PFSK-1 (cell line): ENCODE measurements around the gene HDDC3.

Source experiments
- POLR2AphosphoS5 ChIP-seq: IDR thresholded peaks from 2 replicates; pipeline ENCODE4 v1.6.1; 2012; ENCODE audit warnings: low read depth, mild to moderate bottlenecking, control low read depth, low read length, moderate library complexity
- TAF1 ChIP-seq: IDR thresholded peaks from 2 replicates; pipeline ENCODE4 v1.6.1; 2012; ENCODE audit warnings: low read length, control low read depth, borderline replicate concordance; ENCODE audit not compliant: insufficient read depth
- TF ChIP-seq, protein P1 (sequence below), 2 experiments: IDR thresholded peaks; 2 replicates each; pipeline versions ENCODE4 v1.6.1 to v1.8.0; 2011 to 2012; ENCODE audit warnings: low read depth in 2 of 2, low read length in 2 of 2, control low read depth in 1 of 2, inconsistent platforms in 1 of 2, mild to moderate bottlenecking in 1 of 2, moderate library complexity in 1 of 2; ENCODE audit not compliant: insufficient read depth in 1 of 2

- TF ChIP-seq POLR2AphosphoS5 (no peak), TAF1 (no peak)
- TF ChIP-seq, protein P1, sequence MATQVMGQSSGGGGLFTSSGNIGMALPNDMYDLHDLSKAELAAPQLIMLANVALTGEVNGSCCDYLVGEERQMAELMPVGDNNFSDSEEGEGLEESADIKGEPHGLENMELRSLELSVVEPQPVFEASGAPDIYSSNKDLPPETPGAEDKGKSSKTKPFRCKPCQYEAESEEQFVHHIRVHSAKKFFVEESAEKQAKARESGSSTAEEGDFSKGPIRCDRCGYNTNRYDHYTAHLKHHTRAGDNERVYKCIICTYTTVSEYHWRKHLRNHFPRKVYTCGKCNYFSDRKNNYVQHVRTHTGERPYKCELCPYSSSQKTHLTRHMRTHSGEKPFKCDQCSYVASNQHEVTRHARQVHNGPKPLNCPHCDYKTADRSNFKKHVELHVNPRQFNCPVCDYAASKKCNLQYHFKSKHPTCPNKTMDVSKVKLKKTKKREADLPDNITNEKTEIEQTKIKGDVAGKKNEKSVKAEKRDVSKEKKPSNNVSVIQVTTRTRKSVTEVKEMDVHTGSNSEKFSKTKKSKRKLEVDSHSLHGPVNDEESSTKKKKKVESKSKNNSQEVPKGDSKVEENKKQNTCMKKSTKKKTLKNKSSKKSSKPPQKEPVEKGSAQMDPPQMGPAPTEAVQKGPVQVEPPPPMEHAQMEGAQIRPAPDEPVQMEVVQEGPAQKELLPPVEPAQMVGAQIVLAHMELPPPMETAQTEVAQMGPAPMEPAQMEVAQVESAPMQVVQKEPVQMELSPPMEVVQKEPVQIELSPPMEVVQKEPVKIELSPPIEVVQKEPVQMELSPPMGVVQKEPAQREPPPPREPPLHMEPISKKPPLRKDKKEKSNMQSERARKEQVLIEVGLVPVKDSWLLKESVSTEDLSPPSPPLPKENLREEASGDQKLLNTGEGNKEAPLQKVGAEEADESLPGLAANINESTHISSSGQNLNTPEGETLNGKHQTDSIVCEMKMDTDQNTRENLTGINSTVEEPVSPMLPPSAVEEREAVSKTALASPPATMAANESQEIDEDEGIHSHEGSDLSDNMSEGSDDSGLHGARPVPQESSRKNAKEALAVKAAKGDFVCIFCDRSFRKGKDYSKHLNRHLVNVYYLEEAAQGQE (IDR thresholded peaks at IDR 0.05; ENCODE audit: insufficient read depth in 1 of 2, low read depth in 2 of 2, low read length in 2 of 2): no peak
Measured at GRCh38 chr15:90957791-90958190, 25.4 kb upstream of the HDDC3 start.
